Nephron progenitor cell (in vitro differentiated cells): ENCODE results near the gene HNRNPAB.
"Not testable (repeated sequence)": the region's sequence is repeated elsewhere in the genome, so short reads cannot be mapped to it uniquely, and the experiment has no call there.

Source experiments
- DNase-seq: peaks from one replicate; pipeline ENCODE4 v3.0.0; 2021
- H3K27ac Mint-ChIP-seq: 2 replicates; pipeline ENCODE4 v1.8.0; 2021; ENCODE audit warnings: mild to moderate bottlenecking, moderate library complexity, mixed read lengths
- H3K27me3 Mint-ChIP-seq: 2 replicates; pipeline ENCODE4 v1.8.0; 2021; ENCODE audit warnings: mild to moderate bottlenecking, low read depth, mixed read lengths; ENCODE audit not compliant: poor library complexity
- H3K36me3 Mint-ChIP-seq: 2 replicates; pipeline ENCODE4 v1.8.0; 2021; ENCODE audit warnings: low read depth, mixed read lengths
- H3K4me1 Mint-ChIP-seq: 2 replicates; pipeline ENCODE4 v1.8.0; 2021; ENCODE audit warnings: mixed read lengths
- H3K4me3 Mint-ChIP-seq: 2 replicates; pipeline ENCODE4 v1.8.0; 2021; ENCODE audit warnings: mild to moderate bottlenecking, moderate library complexity, mixed read lengths
- H3K9me3 Mint-ChIP-seq: 2 replicates; pipeline ENCODE4 v1.8.0; 2021; ENCODE audit warnings: mild to moderate bottlenecking, moderate library complexity, mixed read lengths
- TF ChIP-seq, protein P1 (sequence below): fragments of 200-600 bp; sonication (generic); IDR thresholded peaks from 2 replicates; pipeline ENCODE4 v1.5.0; 2021; ENCODE audit warnings: antibody characterized with exemption

Gene HNRNPAB

DNA sequence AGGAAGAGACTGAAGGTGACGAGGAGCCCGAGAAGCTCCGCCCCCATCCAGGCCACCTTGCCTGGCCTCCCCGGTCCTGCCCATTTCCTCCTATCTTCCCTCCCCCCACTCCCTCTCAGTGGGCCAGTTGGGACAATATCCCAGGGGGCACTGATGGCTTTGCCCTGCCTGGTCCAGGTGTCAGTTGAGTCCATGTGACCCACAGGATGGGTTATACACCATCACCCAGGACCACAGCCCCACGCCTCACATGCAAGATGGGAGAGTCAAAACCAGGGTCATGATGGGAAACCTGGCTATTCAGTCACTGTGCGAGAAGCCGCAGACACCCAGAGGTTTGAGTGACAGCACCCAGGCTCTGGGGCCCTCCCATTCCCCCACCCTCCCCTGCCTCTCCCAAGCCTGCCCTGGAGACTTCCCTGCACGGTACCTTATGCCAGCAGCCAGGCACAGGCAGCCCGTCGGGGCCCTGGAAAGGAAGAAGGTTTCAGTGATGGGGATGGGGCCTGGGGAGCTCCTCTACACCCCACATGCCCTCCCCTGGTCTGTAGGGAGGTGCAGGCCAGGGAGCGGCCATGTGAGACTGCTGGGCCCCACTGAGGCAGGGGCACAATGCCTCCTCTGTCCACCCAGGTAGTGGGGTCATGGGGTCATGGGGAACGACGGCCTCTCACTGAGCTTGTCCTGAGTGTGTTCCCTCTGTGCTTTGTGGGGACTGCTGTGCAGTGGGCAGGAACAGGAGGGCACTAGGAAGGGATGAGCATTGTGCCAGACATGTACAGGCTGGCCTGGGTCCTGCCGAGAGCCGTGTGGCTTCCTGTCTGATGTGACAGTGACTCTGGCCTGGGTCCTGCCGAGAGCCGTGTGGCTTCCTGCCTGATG is 34.6 kb downstream of the HNRNPAB start:
- Mint-ChIP-seq H3K4me1 (peaks cover 42% of the 10 kb centered on the region), H3K27ac (no peak overlapping the region), H3K27me3 (peaks cover 16% of the 10 kb centered on the region), H3K4me3 (no peak overlapping the region), H3K9me3 (no peaks in the 10 kb centered on the region), H3K36me3 (no peaks in the 10 kb centered on the region)
- DNase-seq: no peak
- TF ChIP-seq, protein P1, sequence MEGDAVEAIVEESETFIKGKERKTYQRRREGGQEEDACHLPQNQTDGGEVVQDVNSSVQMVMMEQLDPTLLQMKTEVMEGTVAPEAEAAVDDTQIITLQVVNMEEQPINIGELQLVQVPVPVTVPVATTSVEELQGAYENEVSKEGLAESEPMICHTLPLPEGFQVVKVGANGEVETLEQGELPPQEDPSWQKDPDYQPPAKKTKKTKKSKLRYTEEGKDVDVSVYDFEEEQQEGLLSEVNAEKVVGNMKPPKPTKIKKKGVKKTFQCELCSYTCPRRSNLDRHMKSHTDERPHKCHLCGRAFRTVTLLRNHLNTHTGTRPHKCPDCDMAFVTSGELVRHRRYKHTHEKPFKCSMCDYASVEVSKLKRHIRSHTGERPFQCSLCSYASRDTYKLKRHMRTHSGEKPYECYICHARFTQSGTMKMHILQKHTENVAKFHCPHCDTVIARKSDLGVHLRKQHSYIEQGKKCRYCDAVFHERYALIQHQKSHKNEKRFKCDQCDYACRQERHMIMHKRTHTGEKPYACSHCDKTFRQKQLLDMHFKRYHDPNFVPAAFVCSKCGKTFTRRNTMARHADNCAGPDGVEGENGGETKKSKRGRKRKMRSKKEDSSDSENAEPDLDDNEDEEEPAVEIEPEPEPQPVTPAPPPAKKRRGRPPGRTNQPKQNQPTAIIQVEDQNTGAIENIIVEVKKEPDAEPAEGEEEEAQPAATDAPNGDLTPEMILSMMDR: no peak

DNA sequence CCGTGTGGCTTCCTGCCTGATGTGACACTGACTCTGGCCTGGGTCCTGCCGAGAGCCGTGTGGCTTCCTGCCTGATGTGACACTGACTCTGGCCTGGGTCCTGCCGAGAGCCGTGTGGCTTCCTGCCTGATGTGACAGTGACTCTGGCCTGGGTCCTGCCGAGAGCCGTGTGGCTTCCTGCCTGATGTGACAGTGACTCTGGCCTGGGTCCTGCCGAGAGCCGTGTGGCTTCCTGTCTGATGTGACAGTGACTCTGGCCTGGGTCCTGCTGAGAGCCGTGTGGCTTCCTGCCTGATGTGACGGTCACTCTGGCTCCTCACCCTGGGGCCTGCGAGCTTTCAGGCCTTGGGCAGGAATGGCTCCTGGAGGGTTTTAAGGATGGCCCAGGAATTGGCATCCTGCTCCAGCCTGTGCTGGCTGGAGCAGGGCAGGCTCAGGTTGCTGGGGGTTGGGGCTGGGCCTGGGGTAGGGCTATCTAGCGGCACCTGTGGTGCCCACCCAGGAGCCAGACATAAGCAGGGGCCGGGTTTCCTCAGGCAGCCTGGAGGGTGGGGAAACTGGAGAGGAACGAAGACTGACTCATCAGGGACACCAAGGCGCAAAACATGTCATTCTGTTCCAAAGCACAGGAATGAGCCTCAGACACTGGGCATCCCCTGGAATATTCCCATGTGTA is 35.4 kb downstream of the HNRNPAB start:
- H3K27me3 Mint-ChIP-seq, H3K27ac Mint-ChIP-seq, DNase-seq, H3K9me3 Mint-ChIP-seq, H3K36me3 Mint-ChIP-seq, H3K4me3 Mint-ChIP-seq: not testable (repeated sequence)
- H3K4me1 Mint-ChIP-seq: peaks cover 41% of the 10 kb centered on the region

DNA sequence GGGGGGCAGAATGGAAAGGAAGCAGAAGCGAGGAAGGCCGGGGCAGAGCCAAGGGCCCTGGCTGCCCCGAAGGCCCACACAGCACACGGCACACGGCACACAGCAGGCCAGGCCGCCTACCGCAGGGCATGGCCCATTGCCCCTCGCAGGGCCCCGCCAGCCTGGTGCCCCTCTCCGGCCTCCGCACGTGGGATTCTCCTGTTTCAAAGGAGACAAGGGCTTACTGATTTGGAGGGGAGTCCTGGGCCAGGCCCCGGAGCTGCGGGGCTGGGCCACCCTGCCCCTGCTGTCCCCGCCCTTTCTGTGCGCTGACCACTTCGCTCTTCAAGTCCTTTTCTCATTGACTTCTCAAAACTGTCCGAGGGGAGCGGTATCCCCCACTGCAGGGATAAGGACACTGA is 36.0 kb downstream of the HNRNPAB start:
- Mint-ChIP-seq H3K27me3 (peaks cover 5% of the 10 kb centered on the region), H3K4me3 (no peak overlapping the region), H3K9me3 (no peaks in the 10 kb centered on the region), H3K27ac (no peak overlapping the region), H3K36me3 (no peaks in the 10 kb centered on the region), H3K4me1 (peaks cover 36% of the 10 kb centered on the region)
- TF ChIP-seq, protein P1: no peak
- no peak for DNase-seq

DNA sequence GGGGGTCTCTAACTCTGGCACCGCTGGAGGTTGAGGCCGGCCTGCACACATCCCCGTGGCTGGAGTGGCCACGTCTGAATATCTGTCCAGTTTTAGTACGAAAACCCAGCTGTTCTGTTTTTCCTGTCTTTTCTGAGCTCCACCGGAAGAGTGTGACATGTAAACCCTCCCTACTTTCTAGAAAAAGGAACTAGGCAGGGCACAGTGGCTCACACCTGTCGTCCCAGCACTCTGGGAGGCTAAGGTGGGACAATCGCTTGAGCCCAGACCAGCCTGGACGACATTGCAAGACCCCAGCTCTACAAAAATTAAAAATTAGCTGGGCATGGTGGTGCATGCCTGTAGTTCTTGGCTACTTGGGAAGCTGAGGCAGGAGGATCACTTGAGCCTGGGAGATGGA is 36.4 kb downstream of the HNRNPAB start:
- Mint-ChIP-seq H3K4me3 (no peak overlapping the region), H3K9me3 (no peaks in the 10 kb centered on the region), H3K36me3 (no peaks in the 10 kb centered on the region), H3K27me3 (peaks cover 5% of the 10 kb centered on the region), H3K27ac (peak overlapping the region; percentile 79), H3K4me1 (peaks cover 36% of the 10 kb centered on the region)
- TF ChIP-seq, protein P1: no peak
- DNase-seq: no peak

DNA sequence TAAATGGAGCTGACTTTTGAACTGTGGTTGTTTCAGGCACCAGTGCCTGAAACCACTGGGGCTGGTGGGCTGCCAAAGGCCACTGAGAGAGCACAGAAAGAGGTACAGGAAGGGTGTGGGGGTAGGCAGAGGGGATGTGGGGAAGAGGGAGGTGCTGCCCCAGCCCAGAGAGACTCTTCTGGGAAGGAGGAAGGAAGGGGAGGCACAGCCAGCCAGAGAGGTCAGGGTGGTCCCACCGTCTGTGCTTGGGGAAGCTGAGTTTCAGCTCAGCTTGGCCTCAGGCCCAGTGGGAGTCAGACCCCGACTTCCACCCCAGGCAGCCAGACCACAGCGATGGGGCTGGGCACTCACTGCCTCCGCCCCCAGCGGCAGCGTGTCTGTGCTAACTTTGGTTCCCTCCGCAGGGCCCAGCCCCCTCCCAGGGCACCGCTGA is 36.9 kb downstream of the HNRNPAB start:
- Mint-ChIP-seq H3K27ac (peak overlapping the region; percentile 79), H3K36me3 (no peaks in the 10 kb centered on the region), H3K9me3 (no peaks in the 10 kb centered on the region), H3K4me3 (no peak overlapping the region), H3K4me1 (peaks cover 34% of the 10 kb centered on the region), H3K27me3 (peaks cover 5% of the 10 kb centered on the region)
- DNase-seq: no peak
- TF ChIP-seq, protein P1: no peak

DNA sequence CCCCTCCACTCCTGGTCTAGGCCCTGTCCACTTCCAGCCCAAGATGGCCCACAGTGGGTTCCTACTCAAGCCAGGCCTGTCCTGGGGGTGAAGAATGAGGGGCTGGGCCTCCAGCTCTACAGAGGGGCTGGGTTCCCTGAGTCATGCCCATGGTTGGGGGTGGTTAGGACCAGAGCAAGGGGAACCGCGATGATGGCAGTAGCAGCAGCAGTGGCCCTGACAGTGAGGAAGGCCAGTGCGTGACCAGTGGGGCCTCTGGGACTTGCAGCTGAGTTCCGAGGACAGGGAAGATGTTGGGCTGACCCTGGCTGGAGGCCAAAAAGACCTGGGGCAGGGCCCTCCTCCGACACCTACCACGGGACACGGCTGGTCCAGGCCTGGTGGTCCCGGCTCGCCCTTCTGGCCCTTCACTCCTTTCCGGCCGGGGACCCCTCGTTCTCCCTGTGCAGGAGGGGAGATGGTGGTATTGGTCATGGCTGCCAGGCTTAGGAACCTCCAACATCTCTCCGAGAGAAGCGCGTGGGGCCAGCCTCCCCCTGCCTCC is 37.4 kb downstream of the HNRNPAB start:
- H3K27me3 Mint-ChIP-seq: peaks cover 5% of the 10 kb centered on the region
- H3K4me3 Mint-ChIP-seq: no peak overlapping the region
- no peak overlapping the region for H3K27ac Mint-ChIP-seq
- DNase-seq: no peak
- no peaks in the 10 kb centered on the region for H3K36me3 Mint-ChIP-seq
- TF ChIP-seq, protein P1: no peak
- H3K9me3 Mint-ChIP-seq: no peaks in the 10 kb centered on the region
- peaks cover 30% of the 10 kb centered on the region for H3K4me1 Mint-ChIP-seq
